ENCODE data around the gene OR1L1. TPM values are rescaled to one million over a fixed set of nuclear protein-coding genes. Genes with fewer than 3 reads are reported as not detected.

Gene OR1L1
- total and polyA plus RNA-seq, 2 donors (not counting 3 experiments of a cell fraction or from before 2014, with no cell fraction given): not detected

- Histone ChIP-seq H3K4me2 (ENCODE audit: insufficient read depth, low read length) (no peak within 1 kb of the TSS), H3K27me3 (ENCODE audit: control insufficient read depth in 2 of 2, insufficient read depth in 2 of 2, low read length in 2 of 2) (no peaks in the 10 kb centered on the region), H3K9me1 (replicated peaks; ENCODE audit: control insufficient read depth, extremely low read depth, insufficient read depth, low read length) (no peaks in the 10 kb centered on the region), H3K9me3 (replicated peaks; ENCODE audit: control insufficient read depth, insufficient read depth, low read length) (no peaks in the 10 kb centered on the region), H3K79me2 (ENCODE audit: control insufficient read depth, insufficient read depth, low read length) (no peaks in the 10 kb centered on the region), H4K20me1 (replicated peaks; ENCODE audit: control insufficient read depth, extremely low read depth, insufficient read depth, low read length) (no peaks in the 10 kb centered on the region), H3K27ac (ENCODE audit: insufficient read depth, low read depth, low read length) (no peak within 1 kb of the TSS), H3K4me1 (ENCODE audit: control insufficient read depth, extremely low read depth, insufficient read depth, low read length) (peaks cover 5% of the 10 kb centered on the region), H3K4me3 (replicated peaks in 1 of 3; ENCODE audit: insufficient read depth in 1 of 3, low read depth in 1 of 3, low read length in 3 of 3) (no peak within 1 kb of the TSS), H3K9ac (replicated peaks; ENCODE audit: extremely low read depth, insufficient read depth, low read length) (no peak within 1 kb of the TSS), H3K36me3 (ENCODE audit: control insufficient read depth in 2 of 2, extremely low read depth in 1 of 2, insufficient read depth in 2 of 2, low read length in 2 of 2) (no peaks in the 10 kb centered on the region), H2AFZ (ENCODE audit: low read depth, low read length) (no peak within 1 kb of the TSS)
- TF ChIP-seq, protein P1, sequence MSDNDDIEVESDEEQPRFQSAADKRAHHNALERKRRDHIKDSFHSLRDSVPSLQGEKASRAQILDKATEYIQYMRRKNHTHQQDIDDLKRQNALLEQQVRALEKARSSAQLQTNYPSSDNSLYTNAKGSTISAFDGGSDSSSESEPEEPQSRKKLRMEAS (IDR thresholded peaks at IDR 0.05; ENCODE audit: insufficient read depth, insufficient read length): no peak
- TF ChIP-seq POLR2A (IDR thresholded peaks at IDR 0.05; ENCODE audit: low read depth, low read length) (no peak), POLR2AphosphoS5 (IDR thresholded peaks at IDR 0.05; ENCODE audit: insufficient read depth, low read depth, low read length) (no peak), CTCF (IDR thresholded peaks at IDR 0.05; ENCODE audit: extremely low read depth in 1 of 2, insufficient read depth in 1 of 2, low read depth in 1 of 2, low read length in 2 of 2) (no peak), EZH2 (IDR thresholded peaks at IDR 0.05; ENCODE audit: borderline replicate concordance, low read depth, low read length, severe bottlenecking) (no peak), MYC (IDR thresholded peaks at IDR 0.05; ENCODE audit: low read depth, low read length) (no peak), JUN (IDR thresholded peaks at IDR 0.05; ENCODE audit: borderline replicate concordance, insufficient read depth, insufficient read length, low read depth) (no peak), FOS (IDR thresholded peaks at IDR 0.05; ENCODE audit: borderline replicate concordance, insufficient read depth, low read length) (no peak), GATA2 (IDR thresholded peaks at IDR 0.05; ENCODE audit: insufficient read depth, insufficient read length, low read depth, low read length) (no peak)
- BruUV-seq (replicated peaks): no TSS peak
- ChIA-PET POLR2A (no interaction called here), CTCF (interaction anchor here (0.8 kb wide), 1 partner anchor 159 kb away, joined by 3 read pairs; no protein-coding TSS in a partner anchor)
- FAIRE-seq (no peak), DNase-seq (ENCODE audit: low read depth, low spot score) (no peak)
- dilution Hi-C loops (cut with MboI; ENCODE audit: extremely low pct_ligation_motif_present, low sequenced_read_pairs): no loop called here
- intact Hi-C loops (cut with micrococcal nuclease): no loop called here
Observed at GRCh38 chr9:122657527-122657926, 4.0 kb upstream of the OR1L1 start, which contains the start of gene OR1B1. OR1B1 (minus strand) TSS chr9:122657627.
